Mammary epithelial cell (primary cell): ENCODE results near the gene IRF2BP2.

ENCODE experiments used
- CTCF ChIP-seq, 2 donors: IDR thresholded peaks in 1 of 2; conservative IDR thresholded peaks in 1 of 2; 2 replicates each; pipeline ENCODE4 v1.5.1; 2011 to 2012; ENCODE audit warnings: inconsistent platforms in 2 of 2, low read length in 2 of 2, mild to moderate bottlenecking in 2 of 2, control low read depth in 1 of 2, low read depth in 1 of 2; ENCODE audit not compliant: insufficient read depth in 1 of 2; ENCODE audit errors: extremely low read depth in 1 of 2
- EZH2 ChIP-seq: IDR thresholded peaks from 2 replicates; pipeline ENCODE4 v1.6.1; 2012; ENCODE audit warnings: low read length, inconsistent platforms, borderline replicate concordance

DNA sequence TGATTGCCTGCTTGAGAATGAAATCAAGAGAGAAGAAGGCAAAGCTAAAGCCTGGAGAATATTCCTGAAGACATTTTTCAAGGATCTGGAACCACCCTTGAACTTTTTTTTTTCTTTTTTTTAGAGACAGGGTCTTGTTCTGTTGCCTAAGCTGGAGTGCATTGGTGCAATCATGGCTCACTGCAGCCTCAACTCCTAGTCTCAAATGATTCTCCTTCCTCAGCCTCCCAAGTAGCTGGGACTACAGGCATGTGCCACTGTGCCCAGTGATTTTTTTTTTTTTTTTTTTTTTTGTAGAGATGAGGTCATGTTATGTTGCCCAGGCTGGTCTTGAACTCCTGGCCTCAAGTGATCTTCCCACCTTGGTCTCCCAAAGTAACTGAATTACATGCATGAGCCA is 22.2 kb upstream of the IRF2BP2 start:
- TF ChIP-seq EZH2, result no peak
- TF ChIP-seq CTCF (conservative IDR thresholded peaks at IDR 0.05 in 1 of 2, IDR thresholded peaks at IDR 0.05 in 1 of 2; ENCODE audit: extremely low read depth in 1 of 2, insufficient read depth in 1 of 2, low read depth in 1 of 2, low read length in 2 of 2), result no peak
